ENCODE measurements around the gene PEMT.

- no peak for TF ChIP-seq CTCF (IDR thresholded peaks at IDR 0.05)
- no peak for TF ChIP-seq POLR2A (IDR thresholded peaks at IDR 0.05)
Observed at GRCh38 chr17:17505151-17505550, 86.4 kb downstream of the PEMT start.
